ENCODE results near the gene TMX1. TPM values are rescaled to one million over a fixed set of nuclear protein-coding genes. Genes with fewer than 3 reads are reported as not detected.

Gene TMX1
- total RNA-seq, 2 donors from 2014 or later: 23.2 to 29.1 TPM

- Histone ChIP-seq H3K27me3 (replicated peaks; ENCODE audit: insufficient read depth) (no peaks in the 10 kb centered on the region), H3K9me3 (no peaks in the 10 kb centered on the region), H3K4me1 (replicated peaks) (no peaks in the 10 kb centered on the region), H3K4me3 (no peak overlapping the region), H3K36me3 (no peaks in the 10 kb centered on the region), H3K27ac (no peak overlapping the region)
- TF ChIP-seq CTCF (IDR thresholded peaks at IDR 0.05) (no peak), POLR2A (IDR thresholded peaks at IDR 0.05) (no peak), POLR2AphosphoS5 (IDR thresholded peaks at IDR 0.05) (no peak)
- no peak for DNase-seq (ENCODE audit: low spot score)
- intact Hi-C loops (cut with DNase I): no loop called here
- 96% methylated on average over 2 of the region's 2 CpGs for WGBS
Measured at GRCh38 chr14:51261151-51261550, 21.1 kb downstream of the TMX1 start.

GRCh38 chr14:51262868-51263267 is 22.8 kb downstream of the TMX1 start:
- no peak overlapping the region for H3K27ac ChIP-seq
- 89% methylated on average over 2 of the region's 2 CpGs for WGBS
- TF ChIP-seq POLR2A (IDR thresholded peaks at IDR 0.05) (no peak), POLR2AphosphoS5 (IDR thresholded peaks at IDR 0.05) (no peak), CTCF (IDR thresholded peaks at IDR 0.05) (no peak)
- no peak for DNase-seq (ENCODE audit: low spot score)
- H3K36me3 ChIP-seq: no peaks in the 10 kb centered on the region
- no peaks in the 10 kb centered on the region for H3K27me3 ChIP-seq (replicated peaks; ENCODE audit: insufficient read depth)
- no peaks in the 10 kb centered on the region for H3K4me1 ChIP-seq (replicated peaks)
- intact Hi-C loops (cut with DNase I): no loop called here
- H3K4me3 ChIP-seq: no peak overlapping the region
- no peaks in the 10 kb centered on the region for H3K9me3 ChIP-seq

GRCh38 chr14:51269634-51270033 is 29.6 kb downstream of the TMX1 start:
- no peak for TF ChIP-seq POLR2AphosphoS5 (IDR thresholded peaks at IDR 0.05)
- no peak for TF ChIP-seq CTCF (IDR thresholded peaks at IDR 0.05)
- TF ChIP-seq POLR2A (IDR thresholded peaks at IDR 0.05): no peak
- 82% methylated on average over 1 of the region's 1 CpG for WGBS
- Histone ChIP-seq H3K36me3 (no peaks in the 10 kb centered on the region), H3K9me3 (no peaks in the 10 kb centered on the region), H3K27ac (no peak overlapping the region), H3K4me1 (replicated peaks) (no peaks in the 10 kb centered on the region), H3K4me3 (no peak overlapping the region), H3K27me3 (replicated peaks; ENCODE audit: insufficient read depth) (no peaks in the 10 kb centered on the region)
- intact Hi-C loops (cut with DNase I): no loop called here
- DNase-seq (ENCODE audit: low spot score): no peak

GRCh38 chr14:51276605-51277004 is 36.6 kb downstream of the TMX1 start:
- no peak for TF ChIP-seq POLR2A (IDR thresholded peaks at IDR 0.05)
- no peak for TF ChIP-seq POLR2AphosphoS5 (IDR thresholded peaks at IDR 0.05)
- TF ChIP-seq CTCF (IDR thresholded peaks at IDR 0.05): no peak
- no peaks in the 10 kb centered on the region for H3K9me3 ChIP-seq
- no peak overlapping the region for H3K4me3 ChIP-seq
- no peak overlapping the region for H3K27ac ChIP-seq
- 100% methylated on average over 1 of the region's 1 CpG for WGBS
- DNase-seq (ENCODE audit: low spot score): no peak
- intact Hi-C loops (cut with DNase I): no loop called here
- H3K27me3 ChIP-seq (replicated peaks; ENCODE audit: insufficient read depth): no peaks in the 10 kb centered on the region
- H3K4me1 ChIP-seq (replicated peaks): no peaks in the 10 kb centered on the region
- H3K36me3 ChIP-seq: no peaks in the 10 kb centered on the region

GRCh38 chr14:51277753-51278415 is 37.8 kb downstream of the TMX1 start:
- H3K4me3 ChIP-seq: no peak overlapping the region
- no peaks in the 10 kb centered on the region for H3K36me3 ChIP-seq
- H3K27me3 ChIP-seq (replicated peaks; ENCODE audit: insufficient read depth): no peaks in the 10 kb centered on the region

More at GRCh38 chr14:51277753-51278415, 37.8 kb downstream of the TMX1 start:
- H3K4me1 ChIP-seq (replicated peaks): no peaks in the 10 kb centered on the region
- TF ChIP-seq POLR2A (IDR thresholded peaks at IDR 0.05): no peak
- no peak for TF ChIP-seq CTCF (IDR thresholded peaks at IDR 0.05)
- TF ChIP-seq POLR2AphosphoS5 (IDR thresholded peaks at IDR 0.05): no peak
- WGBS: 56% methylated on average over 4 of the region's 4 CpGs
- no peak overlapping the region for H3K27ac ChIP-seq
- DNase-seq (ENCODE audit: low spot score): no peak
- intact Hi-C loops (cut with DNase I): no loop called here
- no peaks in the 10 kb centered on the region for H3K9me3 ChIP-seq
